Lower lobe of right lung (tissue), 2 donors: ENCODE data around the gene DNM3. TPM values are rescaled to one million over a fixed set of nuclear protein-coding genes. Genes with fewer than 3 reads are reported as not detected.

ENCODE experiments used
- ATAC-seq, 2 donors: fragments of 200-7000 bp; cut with Tn5 transposase; one replicate each; pipeline ENCODE4 v1.9.1; 2020 to 2022; ENCODE audit warnings: mild to moderate bottlenecking in 2 of 2, moderate library complexity in 2 of 2
- DNase-seq: peaks from one replicate; pipeline ENCODE4 v3.0.0-alpha.2; 2020
- H3K27ac ChIP-seq: fragments of 200-600 bp; one replicate; pipeline ENCODE4 v1.8.0; 2022
- H3K27me3 ChIP-seq: fragments of 200-600 bp; one replicate; pipeline ENCODE4 v1.8.0; 2022; ENCODE audit warnings: low read depth
- H3K36me3 ChIP-seq: fragments of 200-600 bp; one replicate; pipeline ENCODE4 v1.8.0; 2022; ENCODE audit warnings: mild to moderate bottlenecking
- H3K4me1 ChIP-seq: fragments of 200-600 bp; one replicate; pipeline ENCODE4 v1.8.0; 2022
- H3K4me3 ChIP-seq: fragments of 200-600 bp; one replicate; pipeline ENCODE4 v1.8.0; 2022; ENCODE audit warnings: mild to moderate bottlenecking
- H3K9me3 ChIP-seq: fragments of 200-600 bp; one replicate; pipeline ENCODE4 v1.8.0; 2022
- CTCF ChIP-seq: fragments of 200-600 bp; IDR thresholded peaks from one replicate; pipeline ENCODE4 v1.8.0; 2022; ENCODE audit warnings: antibody characterized with exemption, mild to moderate bottlenecking
- intact Hi-C: fragments of 100-400 bp; cut with DNase I; formaldehyde crosslinking; loops from one replicate; pipeline ENCODE4 v1.11.0; 2022
- total RNA-seq: library from RNA; stranded (reverse); fragmentation: NEBNext Ultra II Directional; extraction: Animal tissue kit (Norgen Biotek cat#: 25700); gene quantifications from one replicate; pipeline ENCODE4 v1.2.1, GENCODE V29; 2021
- donor health status: DM: no; HTN: yes; CAD: no; lungs with severe emphysema.

The DNM3 gene
- total RNA-seq, 1 donor from 2014 or later = 12.4 TPM

- no peaks in the 10 kb centered on the region for H3K9me3 ChIP-seq
- no peak overlapping the region for H3K27ac ChIP-seq
- no peak for ATAC-seq
- TF ChIP-seq CTCF = no peak
- H3K4me1 ChIP-seq = no peaks in the 10 kb centered on the region
- intact Hi-C loops = no loop called here
- no peaks in the 10 kb centered on the region for H3K36me3 ChIP-seq
- H3K27me3 ChIP-seq = no peaks in the 10 kb centered on the region
- no peak for DNase-seq
- H3K4me3 ChIP-seq = no peak overlapping the region
These were observed 365.0 kb downstream of the DNM3 start for GRCh38 chr1:172206256-172206655.

GRCh38 chr1:172208635-172209034, 367.3 kb downstream of the DNM3 start:
- Histone ChIP-seq H3K9me3 (no peaks in the 10 kb centered on the region), H3K27ac (no peak overlapping the region), H3K27me3 (no peaks in the 10 kb centered on the region), H3K4me1 (no peaks in the 10 kb centered on the region), H3K36me3 (no peaks in the 10 kb centered on the region), H3K4me3 (no peak overlapping the region)
- no peak for ATAC-seq
- no peak for TF ChIP-seq CTCF
- no peak for DNase-seq
- intact Hi-C loops = no loop called here

- H3K27ac ChIP-seq = no peak overlapping the region
- H3K4me3 ChIP-seq = no peak overlapping the region
- TF ChIP-seq CTCF = no peak
- no peaks in the 10 kb centered on the region for H3K9me3 ChIP-seq
- ATAC-seq = no peak
- no peaks in the 10 kb centered on the region for H3K4me1 ChIP-seq
- no peaks in the 10 kb centered on the region for H3K27me3 ChIP-seq
- DNase-seq = no peak
- H3K36me3 ChIP-seq = no peaks in the 10 kb centered on the region
- intact Hi-C loops = no loop called here
These were observed 369.9 kb downstream of the DNM3 start for GRCh38 chr1:172211221-172211620.

GRCh38 chr1:172212124-172212523, 370.8 kb downstream of the DNM3 start:
- intact Hi-C loops = no loop called here

GRCh38 chr1:172215006-172215405, 373.7 kb downstream of the DNM3 start:
- intact Hi-C loops = no loop called here
- no peak for TF ChIP-seq CTCF
- ATAC-seq = no peak
- Histone ChIP-seq H3K27me3 (no peaks in the 10 kb centered on the region), H3K4me1 (peaks cover under 1% of the 10 kb centered on the region), H3K9me3 (no peaks in the 10 kb centered on the region), H3K4me3 (no peak overlapping the region), H3K27ac (no peak overlapping the region), H3K36me3 (no peaks in the 10 kb centered on the region)
- DNase-seq = no peak

More at GRCh38 chr1:172212124-172212523, 370.8 kb downstream of the DNM3 start:
- ATAC-seq (no peak), DNase-seq (no peak)
- Histone ChIP-seq H3K9me3 (no peaks in the 10 kb centered on the region), H3K4me3 (no peak overlapping the region), H3K27me3 (no peaks in the 10 kb centered on the region), H3K4me1 (no peaks in the 10 kb centered on the region), H3K27ac (no peak overlapping the region), H3K36me3 (no peaks in the 10 kb centered on the region)
- TF ChIP-seq CTCF = no peak

- H3K4me1 ChIP-seq = peaks cover 3% of the 10 kb centered on the region
- TF ChIP-seq CTCF = no peak
- intact Hi-C loops = no loop called here
- ATAC-seq (no peak), DNase-seq (no peak)
- no peaks in the 10 kb centered on the region for H3K9me3 ChIP-seq
- no peaks in the 10 kb centered on the region for H3K36me3 ChIP-seq
- H3K4me3 ChIP-seq = no peak overlapping the region
- H3K27ac ChIP-seq = no peak overlapping the region
- no peaks in the 10 kb centered on the region for H3K27me3 ChIP-seq
These were observed 378.7 kb downstream of the DNM3 start for GRCh38 chr1:172219966-172220365.
